Amniotic epithelial cell (primary cell): ENCODE measurements around the gene ZNF785.
"Not testable (repeated sequence)": the region's sequence is repeated elsewhere in the genome, so short reads cannot be mapped to it uniquely, and the experiment has no call there.

ENCODE experiments used
- DNase-seq: peaks from one replicate; pipeline ENCODE4 v3.0.0-alpha.2; 2010; ENCODE audit warnings: low read depth

ZNF785 gene

GRCh38 chr16:30602616-30603277 is 17.2 kb upstream of the ZNF785 start:
- no peak for DNase-seq

- DNase-seq: no peak
These were observed 16.5 kb upstream of the ZNF785 start for GRCh38 chr16:30601966-30602365.

GRCh38 chr16:30600929-30601328 is 15.4 kb upstream of the ZNF785 start:
- DNase-seq: no peak

GRCh38 chr16:30600215-30600614 is 14.7 kb upstream of the ZNF785 start:
- no peak for DNase-seq

GRCh38 chr16:30592871-30593270 is 7.4 kb upstream of the ZNF785 start:
- no peak for DNase-seq

- not testable (repeated sequence) for DNase-seq
These were observed 5.4 kb upstream of the ZNF785 start for GRCh38 chr16:30590869-30591268.

GRCh38 chr16:30589582-30589981 is 4.1 kb upstream of the ZNF785 start:
- not testable (repeated sequence) for DNase-seq

GRCh38 chr16:30588651-30589050 is 3.2 kb upstream of the ZNF785 start:
- no peak for DNase-seq

GRCh38 chr16:30585022-30585399 is 486 bp downstream of the ZNF785 start:
- DNase-seq: no peak

- DNase-seq: no peak
These were observed 2.7 kb downstream of the ZNF785 start for GRCh38 chr16:30582611-30583340.

- DNase-seq: no peak
These were observed 4.0 kb downstream of the ZNF785 start for GRCh38 chr16:30581457-30581856.

GRCh38 chr16:30574678-30575077 is 10.8 kb downstream of the ZNF785 start:
- DNase-seq: no peak

GRCh38 chr16:30571445-30572322 is 13.8 kb downstream of the ZNF785 start, which contains the start of gene ZNF688:
ZNF688 (minus strand) TSS chr16:30571714; CDS start chr16:30571629, 85 bp downstream.
- peak; percentile 98 for DNase-seq

- peak; percentile 30 for DNase-seq
These were observed 14.7 kb downstream of the ZNF785 start for GRCh38 chr16:30570636-30571444.

GRCh38 chr16:30569746-30570635 is 15.5 kb downstream of the ZNF785 start:
- DNase-seq: no peak

- DNase-seq: no peak
These were observed 16.2 kb downstream of the ZNF785 start for GRCh38 chr16:30569281-30569680.

- peak; percentile 98 for DNase-seq
These were observed 17.4 kb downstream of the ZNF785 start for GRCh38 chr16:30567991-30568638.

GRCh38 chr16:30567160-30567990 is 18.1 kb downstream of the ZNF785 start:
- peak; percentile 34 for DNase-seq

- DNase-seq: no peak
These were observed 19.0 kb downstream of the ZNF785 start for GRCh38 chr16:30566531-30566930.
